ENCODE results near the gene RASIP1. TPM values are rescaled to one million over a fixed set of nuclear protein-coding genes. Genes with fewer than 3 reads are reported as not detected.
"Not testable (repeated sequence)": the region's sequence is repeated elsewhere in the genome, so short reads cannot be mapped to it uniquely, and the experiment has no call there.

Gene RASIP1
- total RNA-seq, 1 experiment from 2014 or later, result 2.8 TPM

GRCh38 chr19:48681127-48681470 lies 59.3 kb downstream of the RASIP1 start:
- DNase-seq (ENCODE audit: low spot score), result no peak

GRCh38 chr19:48680436-48681126 lies 59.8 kb downstream of the RASIP1 start:
- in situ Hi-C loops (cut with HindIII; ENCODE audit: low sequenced_read_pairs), result no loop called here
- no peak for DNase-seq (ENCODE audit: low spot score)

More at GRCh38 chr19:48681127-48681470, 59.3 kb downstream of the RASIP1 start:
- in situ Hi-C loops (cut with HindIII; ENCODE audit: low sequenced_read_pairs), result no loop called here

GRCh38 chr19:48680006-48680405 lies 60.4 kb downstream of the RASIP1 start:
- DNase-seq (ENCODE audit: low spot score); in situ Hi-C loops (cut with HindIII; ENCODE audit: low sequenced_read_pairs): not testable (repeated sequence)

GRCh38 chr19:48678201-48678600 lies 62.2 kb downstream of the RASIP1 start:
- in situ Hi-C loops (cut with HindIII; ENCODE audit: low sequenced_read_pairs), result no loop called here
- DNase-seq (ENCODE audit: low spot score), result no peak

- in situ Hi-C loops (cut with HindIII; ENCODE audit: low sequenced_read_pairs), result no loop called here
- no peak for DNase-seq (ENCODE audit: low spot score)
Observed at GRCh38 chr19:48676887-48677286, 63.5 kb downstream of the RASIP1 start.

GRCh38 chr19:48676487-48676886 lies 63.9 kb downstream of the RASIP1 start:
- no peak for DNase-seq (ENCODE audit: low spot score)
- in situ Hi-C loops (cut with HindIII; ENCODE audit: low sequenced_read_pairs), result no loop called here

- peak; percentile 96 for DNase-seq (ENCODE audit: low spot score)
- in situ Hi-C loops (cut with HindIII; ENCODE audit: low sequenced_read_pairs), result no loop called here
Observed at GRCh38 chr19:48674921-48675824, 65.2 kb downstream of the RASIP1 start.

GRCh38 chr19:48674216-48674809 lies 66.1 kb downstream of the RASIP1 start:
- in situ Hi-C loops (cut with HindIII; ENCODE audit: low sequenced_read_pairs), result no loop called here
- DNase-seq (ENCODE audit: low spot score), result no peak

GRCh38 chr19:48673436-48674100 lies 66.8 kb downstream of the RASIP1 start:
- in situ Hi-C loops (cut with HindIII; ENCODE audit: low sequenced_read_pairs), result no loop called here

GRCh38 chr19:48672994-48673393 lies 67.4 kb downstream of the RASIP1 start, which contains the start of gene NTN5:
Gene NTN5 (minus strand): TSS chr19:48673017. CDS start chr19:48670986, 2,031 bp downstream.
- no peak for DNase-seq (ENCODE audit: low spot score)
- in situ Hi-C loops (cut with HindIII; ENCODE audit: low sequenced_read_pairs), result no loop called here

More at GRCh38 chr19:48673436-48674100, 66.8 kb downstream of the RASIP1 start:
- no peak for DNase-seq (ENCODE audit: low spot score)

- no peak for DNase-seq (ENCODE audit: low spot score)
- in situ Hi-C loops (cut with HindIII; ENCODE audit: low sequenced_read_pairs), result no loop called here
Observed at GRCh38 chr19:48671446-48671995, 68.9 kb downstream of the RASIP1 start.

GRCh38 chr19:48670699-48671445 lies 69.5 kb downstream of the RASIP1 start:
- in situ Hi-C loops (cut with HindIII; ENCODE audit: low sequenced_read_pairs), result no loop called here
- DNase-seq (ENCODE audit: low spot score), result no peak

Other genes with a start within 250 kb of the RASIP1 start
- gene LMTK3, start 228.8 kb downstream of the RASIP1 start, total RNA-seq (2014; rRNA removed; shearing (Covaris generic)), result 8.1 and 12.5 TPM in 2 replicates
- gene SULT2B1, start 188.4 kb downstream of the RASIP1 start, total RNA-seq (2014; rRNA removed; shearing (Covaris generic)), result 0.37 TPM in 1 of 2 replicates, not detected in the other
- 0.55 TPM in 1 of 2 replicates, not detected in the other for gene SPACA4, start 133.9 kb downstream of the RASIP1 start, total RNA-seq (2014; rRNA removed; shearing (Covaris generic))
- 0.34 TPM in 1 of 2 replicates, not detected in the other for gene FAM83E, start 125.5 kb downstream of the RASIP1 start, total RNA-seq (2014; rRNA removed; shearing (Covaris generic))
- gene RPL18, start 121.4 kb downstream of the RASIP1 start, total RNA-seq (2014; rRNA removed; shearing (Covaris generic)), result 3,072 and 3,826 TPM in 2 replicates
- 16.5 and 45.7 TPM in 2 replicates for gene SPHK2, start 121.1 kb downstream of the RASIP1 start, total RNA-seq (2014; rRNA removed; shearing (Covaris generic))
- gene DBP, start 103.2 kb downstream of the RASIP1 start, total RNA-seq (2014; rRNA removed; shearing (Covaris generic)), result 25.5 and 40.0 TPM in 2 replicates
- 103 TPM in 2 replicates for gene CA11, start 94.4 kb downstream of the RASIP1 start, total RNA-seq (2014; rRNA removed; shearing (Covaris generic))
- gene NTN5, start 67.6 kb downstream of the RASIP1 start, total RNA-seq (2014; rRNA removed; shearing (Covaris generic)), result 1.3 TPM in 1 of 2 replicates, not detected in the other
- not detected in 2 replicates for gene FUT2, start 44.6 kb downstream of the RASIP1 start, total RNA-seq (2014; rRNA removed; shearing (Covaris generic))
- 0.37 and 1.5 TPM in 2 replicates for gene MAMSTR, start 20.9 kb downstream of the RASIP1 start, total RNA-seq (2014; rRNA removed; shearing (Covaris generic))
- gene IZUMO1, start 6.3 kb upstream of the RASIP1 start, total RNA-seq (2014; rRNA removed; shearing (Covaris generic)), result not detected in 2 replicates
- not detected in 2 replicates for gene FUT1, start 12.0 kb upstream of the RASIP1 start, total RNA-seq (2014; rRNA removed; shearing (Covaris generic))
- not detected in 2 replicates for gene FGF21, start 14.9 kb upstream of the RASIP1 start, total RNA-seq (2014; rRNA removed; shearing (Covaris generic))
- 43.4 and 44.1 TPM in 2 replicates for gene BCAT2, start 70.4 kb upstream of the RASIP1 start, total RNA-seq (2014; rRNA removed; shearing (Covaris generic))
- gene HSD17B14, start 95.9 kb upstream of the RASIP1 start, total RNA-seq (2014; rRNA removed; shearing (Covaris generic)), result 62.8 and 69.0 TPM in 2 replicates
- 12.4 and 20.4 TPM in 2 replicates for gene PLEKHA4, start 128.0 kb upstream of the RASIP1 start, total RNA-seq (2014; rRNA removed; shearing (Covaris generic))
- 44.0 and 58.7 TPM in 2 replicates for gene PPP1R15A, start 131.8 kb upstream of the RASIP1 start, total RNA-seq (2014; rRNA removed; shearing (Covaris generic))
- not detected in 2 replicates for gene TULP2, start 158.1 kb upstream of the RASIP1 start, total RNA-seq (2014; rRNA removed; shearing (Covaris generic))
- 201 and 252 TPM in 2 replicates for gene NUCB1, start 159.7 kb upstream of the RASIP1 start, total RNA-seq (2014; rRNA removed; shearing (Covaris generic))
- gene DHDH, start 193.1 kb upstream of the RASIP1 start, total RNA-seq (2014; rRNA removed; shearing (Covaris generic)), result 3.0 and 4.2 TPM in 2 replicates
- gene BAX, start 214.3 kb upstream of the RASIP1 start, total RNA-seq (2014; rRNA removed; shearing (Covaris generic)), result 160 and 177 TPM in 2 replicates
- gene FTL, start 224.7 kb upstream of the RASIP1 start, total RNA-seq (2014; rRNA removed; shearing (Covaris generic)), result 4,146 and 4,408 TPM in 2 replicates